ENCODE measurements around the gene ARHGAP42.
"Not testable (repeated sequence)": the region's sequence is repeated elsewhere in the genome, so short reads cannot be mapped to it uniquely, and the experiment has no call there.

DNA sequence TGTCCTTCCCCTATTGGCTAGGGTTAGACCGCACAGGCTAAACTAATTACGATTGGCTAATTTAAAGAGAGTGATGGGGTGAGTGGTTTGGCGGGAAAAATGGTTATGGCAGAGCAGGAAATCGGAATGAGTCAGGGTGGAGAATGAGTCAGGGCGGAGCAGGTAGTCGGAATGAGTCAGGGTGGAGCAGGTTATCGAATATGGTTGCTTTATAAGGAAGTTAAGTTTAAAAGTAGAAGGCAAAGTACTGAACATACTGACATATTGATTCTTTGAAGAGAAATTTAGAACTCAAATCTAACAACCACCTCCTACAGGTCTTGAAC, 63.4 kb downstream of the ARHGAP42 start:
- TF ChIP-seq, protein P1, sequence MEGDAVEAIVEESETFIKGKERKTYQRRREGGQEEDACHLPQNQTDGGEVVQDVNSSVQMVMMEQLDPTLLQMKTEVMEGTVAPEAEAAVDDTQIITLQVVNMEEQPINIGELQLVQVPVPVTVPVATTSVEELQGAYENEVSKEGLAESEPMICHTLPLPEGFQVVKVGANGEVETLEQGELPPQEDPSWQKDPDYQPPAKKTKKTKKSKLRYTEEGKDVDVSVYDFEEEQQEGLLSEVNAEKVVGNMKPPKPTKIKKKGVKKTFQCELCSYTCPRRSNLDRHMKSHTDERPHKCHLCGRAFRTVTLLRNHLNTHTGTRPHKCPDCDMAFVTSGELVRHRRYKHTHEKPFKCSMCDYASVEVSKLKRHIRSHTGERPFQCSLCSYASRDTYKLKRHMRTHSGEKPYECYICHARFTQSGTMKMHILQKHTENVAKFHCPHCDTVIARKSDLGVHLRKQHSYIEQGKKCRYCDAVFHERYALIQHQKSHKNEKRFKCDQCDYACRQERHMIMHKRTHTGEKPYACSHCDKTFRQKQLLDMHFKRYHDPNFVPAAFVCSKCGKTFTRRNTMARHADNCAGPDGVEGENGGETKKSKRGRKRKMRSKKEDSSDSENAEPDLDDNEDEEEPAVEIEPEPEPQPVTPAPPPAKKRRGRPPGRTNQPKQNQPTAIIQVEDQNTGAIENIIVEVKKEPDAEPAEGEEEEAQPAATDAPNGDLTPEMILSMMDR (IDR thresholded peaks at IDR 0.05; ENCODE audit: borderline replicate concordance, extremely low read depth, low read length, poor library complexity, severe bottlenecking), result not testable (repeated sequence)
- not testable (repeated sequence) for TF ChIP-seq EZH2 (IDR thresholded peaks at IDR 0.05; ENCODE audit: borderline replicate concordance, low read depth, low read length, severe bottlenecking)

Measured in DND-41 (cell line).